Activated naive CD8-positive, alpha-beta T cell treated with anti-CD3 and anti-CD28 coated beads, Interleukin-2, amount 10 ng/mL, durations not matched to agents 7 days and 5 days (primary cell): ENCODE data around the gene ATP6AP2. TPM values are rescaled to one million over a fixed set of nuclear protein-coding genes. Genes with fewer than 3 reads are reported as not detected.
A peak's percentile ranks its signal among the peaks of the same experiment; 100 is the strongest.
"Not testable (repeated sequence)": the region's sequence is repeated elsewhere in the genome, so short reads cannot be mapped to it uniquely, and the experiment has no call there.

ENCODE experiments used
- ATAC-seq: fragments of 150-1000 bp; cut with Tn5 transposase; one replicate; pipeline ENCODE4 v1.10.0; 2021; ENCODE audit warnings: low read depth, moderate library complexity
- POLR2A ChIA-PET: fragments of 350-600 bp; sonication (Branson Sonifier 250); formaldehyde crosslinking; loops from one replicate; lab custom pipeline; 2021; ENCODE audit warnings: antibody characterized with exemption; lab: Charles Lee
- DNase-seq: peaks from one replicate; pipeline ENCODE4 v3.0.0; 2021
- H3K27ac Mint-ChIP-seq: one replicate; pipeline ENCODE4 v1.8.0; 2022; ENCODE audit warnings: mild to moderate bottlenecking, mixed read lengths
- H3K27me3 Mint-ChIP-seq: one replicate; pipeline ENCODE4 v1.8.0; 2022; ENCODE audit warnings: mild to moderate bottlenecking, moderate library complexity, mixed read lengths
- H3K36me3 Mint-ChIP-seq: one replicate; pipeline ENCODE4 v1.8.0; 2021; ENCODE audit warnings: mild to moderate bottlenecking, mixed read lengths
- H3K4me1 Mint-ChIP-seq: one replicate; pipeline ENCODE4 v1.8.0; 2021; ENCODE audit warnings: mixed read lengths
- H3K4me3 Mint-ChIP-seq: one replicate; pipeline ENCODE4 v1.8.0; 2022; ENCODE audit warnings: mild to moderate bottlenecking, moderate library complexity, mixed read lengths
- H3K9me3 Mint-ChIP-seq: one replicate; pipeline ENCODE4 v1.8.0; 2021; ENCODE audit warnings: mixed read lengths
- total RNA-seq, 2 experiments: library from RNA; stranded (reverse); gene quantifications; one replicate each; pipeline ENCODE4 v1.2.3, GENCODE V29; 2021

The ATP6AP2 gene
- total RNA-seq, 2 experiments from 2014 or later = 58.6 to 66.9 TPM

DNA sequence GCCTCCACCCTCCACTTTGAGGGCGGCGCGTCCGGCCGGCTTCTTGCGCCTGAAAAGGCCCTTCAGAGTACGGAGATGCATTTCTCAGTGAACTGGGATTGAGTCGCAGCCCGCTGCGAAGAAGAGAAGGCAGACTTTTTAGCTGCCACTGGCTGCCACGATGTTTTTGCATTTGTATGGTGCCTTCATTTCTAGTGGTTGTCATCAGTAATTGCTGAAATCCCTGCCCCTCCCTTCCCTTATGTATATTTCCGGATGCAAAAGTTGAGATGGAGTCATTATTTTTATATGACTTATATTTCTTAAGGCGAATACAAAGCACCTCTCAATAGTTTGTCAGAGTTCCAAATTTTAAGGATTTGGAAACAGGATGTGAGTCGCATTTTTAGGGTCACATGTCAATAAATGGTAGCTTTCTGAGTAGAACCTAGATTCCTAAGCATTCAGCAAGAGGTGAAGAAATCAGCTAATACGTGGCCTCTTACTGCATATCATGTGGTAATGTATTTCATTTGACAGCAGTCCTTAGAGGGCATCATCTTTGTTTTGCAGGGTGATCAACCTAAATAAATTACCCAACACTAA lies 658 bp downstream of the ATP6AP2 start:
- ATAC-seq = no peak
- DNase-seq = no peak
- Mint-ChIP-seq H3K4me3 (peak overlapping the region; percentile 77), H3K27ac (peak overlapping the region; percentile 64), H3K4me1 (peaks cover 23% of the 10 kb centered on the region), H3K36me3 (peaks cover 5% of the 10 kb centered on the region), H3K9me3 (no peaks in the 10 kb centered on the region), H3K27me3 (no peaks in the 10 kb centered on the region)
- POLR2A ChIA-PET = interaction anchor here (0.7 to 1.6 kb wide), 5 partner anchors 8 to 1775 kb away, joined by 3 to 8 read pairs (median 4); partner anchors contain the start of gene CXorf38

DNA sequence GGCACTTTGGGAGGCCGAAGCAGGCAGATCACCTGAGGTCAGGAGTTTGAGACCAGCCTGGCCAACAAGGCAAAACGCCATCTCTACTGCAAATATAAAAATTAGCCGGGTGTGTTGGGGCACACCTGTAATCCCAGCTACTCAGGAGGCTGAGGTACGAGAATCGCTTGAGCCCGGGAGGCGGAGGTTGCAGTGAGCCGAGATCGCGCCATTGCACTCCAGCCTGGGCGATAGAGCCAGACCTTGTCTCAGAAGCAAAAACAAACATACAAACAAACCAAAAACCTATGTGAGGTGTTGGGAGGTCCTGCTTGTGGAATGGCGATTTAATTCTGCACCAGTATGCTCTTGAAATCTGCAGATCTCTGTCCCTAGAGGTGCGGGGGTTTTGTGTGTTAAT lies 1.4 kb downstream of the ATP6AP2 start:
- Mint-ChIP-seq H3K4me1 (peaks cover 23% of the 10 kb centered on the region), H3K4me3 (peak overlapping the region; percentile 77)
- not testable (repeated sequence) for ATAC-seq, H3K9me3 Mint-ChIP-seq, H3K27me3 Mint-ChIP-seq, H3K27ac Mint-ChIP-seq, DNase-seq, H3K36me3 Mint-ChIP-seq
- POLR2A ChIA-PET = interaction anchor here (0.9 to 1.4 kb wide), 2 partner anchors 7 to 62 kb away, joined by 4 read pairs; no protein-coding TSS in a partner anchor

DNA sequence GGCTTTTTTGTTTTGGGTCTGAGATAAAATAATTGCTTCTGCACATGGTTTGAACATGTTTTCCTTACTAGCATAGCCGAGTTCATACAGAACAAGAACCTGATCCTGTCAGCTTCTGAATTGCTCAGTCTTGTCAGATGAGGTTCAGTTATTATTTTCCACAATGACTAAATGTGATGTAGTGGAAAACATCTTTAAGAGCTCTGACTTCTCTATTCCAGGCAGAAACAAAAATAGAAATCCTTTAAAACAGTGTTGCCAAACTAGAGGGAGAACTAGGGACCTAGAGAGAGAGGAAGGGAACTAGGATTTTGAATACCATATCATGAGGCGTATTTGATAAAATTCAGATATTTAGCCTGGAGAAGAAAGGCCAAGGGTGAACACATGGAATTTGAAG lies 2.0 kb downstream of the ATP6AP2 start:
- DNase-seq = no peak
- POLR2A ChIA-PET = no interaction called here
- Mint-ChIP-seq H3K4me3 (no peak overlapping the region), H3K27me3 (no peaks in the 10 kb centered on the region), H3K36me3 (peaks cover 5% of the 10 kb centered on the region), H3K4me1 (peaks cover 26% of the 10 kb centered on the region), H3K9me3 (no peaks in the 10 kb centered on the region), H3K27ac (no peak overlapping the region)
- no peak for ATAC-seq

DNA sequence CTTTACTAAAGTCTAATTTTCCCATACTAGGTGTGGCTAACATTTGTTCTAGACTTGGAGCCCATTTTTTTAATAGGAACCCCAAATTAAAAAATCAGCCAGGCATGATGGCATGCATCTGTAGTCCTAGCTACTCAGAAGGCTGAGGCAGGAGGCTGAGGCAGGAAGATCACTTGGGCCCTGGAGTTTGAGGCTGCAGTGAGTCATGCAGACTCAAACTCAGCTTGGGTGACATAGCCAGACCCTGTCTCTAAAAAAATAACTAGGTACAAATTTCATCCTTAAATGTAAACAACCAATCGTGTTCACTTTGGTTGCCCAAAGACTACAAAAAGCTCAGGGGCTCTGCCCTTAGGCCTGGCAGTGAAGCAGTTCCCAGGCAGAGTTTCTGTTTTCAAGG lies 6.9 kb downstream of the ATP6AP2 start:
- H3K27me3 Mint-ChIP-seq, H3K36me3 Mint-ChIP-seq, H3K9me3 Mint-ChIP-seq, DNase-seq, H3K27ac Mint-ChIP-seq, H3K4me3 Mint-ChIP-seq, POLR2A ChIA-PET: not testable (repeated sequence)
- H3K4me1 Mint-ChIP-seq = peaks cover 32% of the 10 kb centered on the region
- ATAC-seq = peak; percentile 23

DNA sequence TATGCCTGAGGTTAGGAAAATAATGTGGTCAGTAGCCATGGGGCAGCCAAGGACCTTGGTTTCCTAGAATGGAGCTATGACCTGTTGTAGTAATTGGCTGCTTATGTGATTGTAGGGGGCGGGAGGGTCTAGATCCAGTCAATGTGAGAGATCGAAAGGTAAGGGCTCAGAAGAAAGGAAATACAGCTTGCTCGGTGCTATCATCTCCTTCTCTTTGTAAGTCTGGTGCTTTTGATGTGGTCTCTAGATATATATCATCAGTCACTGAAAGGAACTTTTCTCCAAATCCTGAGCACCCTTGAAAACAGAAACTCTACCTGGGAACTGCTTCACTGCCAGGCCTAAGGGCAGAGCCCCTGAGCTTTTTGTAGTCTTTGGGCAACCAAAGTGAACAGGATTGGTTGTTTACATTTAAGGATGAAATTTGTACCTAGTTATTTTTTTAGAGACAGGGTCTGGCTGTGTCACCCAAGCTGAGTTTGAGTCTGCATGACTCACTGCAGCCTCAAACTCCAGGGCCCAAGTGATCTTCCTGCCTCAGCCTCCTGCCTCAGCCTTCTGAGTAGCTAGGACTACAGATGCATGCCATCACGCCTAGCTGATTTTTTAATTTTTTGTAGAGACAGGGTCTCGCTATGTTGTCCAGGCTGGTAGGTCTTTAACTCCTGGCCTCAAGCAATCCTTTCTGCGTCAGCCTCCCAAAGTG lies 9.0 kb downstream of the ATP6AP2 start:
- Mint-ChIP-seq H3K36me3 (peaks cover 10% of the 10 kb centered on the region), H3K27ac (peak overlapping the region; percentile 83), H3K4me1 (peaks cover 22% of the 10 kb centered on the region), H3K4me3 (peak overlapping the region; percentile 41)
- H3K27me3 Mint-ChIP-seq, DNase-seq, H3K9me3 Mint-ChIP-seq: not testable (repeated sequence)
- POLR2A ChIA-PET = interaction anchor here (0.7 to 1.2 kb wide), 3 partner anchors 8 to 54 kb away, joined by 3 to 5 read pairs (median 4); partner anchors contain the start of gene ATP6AP2
- peak; percentile 96 for ATAC-seq

DNA sequence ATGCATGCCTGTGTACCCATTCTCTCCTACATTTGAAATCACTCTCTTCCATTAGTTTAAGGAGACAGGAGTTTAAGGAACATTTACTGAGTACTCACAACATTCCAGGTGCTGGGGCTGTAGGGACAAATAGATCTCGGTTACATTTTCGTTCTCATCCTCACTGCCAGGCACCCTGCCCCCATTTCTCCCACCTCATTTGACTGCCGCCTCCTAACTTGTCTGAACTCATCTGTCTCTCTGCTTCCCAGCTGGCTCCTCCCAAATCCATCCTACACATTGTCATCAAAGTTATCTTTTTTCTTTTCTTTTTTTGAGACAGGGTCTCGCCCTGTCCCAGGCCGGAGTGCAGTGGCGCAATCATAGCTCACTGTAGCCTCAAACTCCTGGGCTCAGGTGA lies 22.7 kb downstream of the ATP6AP2 start:
- POLR2A ChIA-PET = no interaction called here
- DNase-seq (no peak), ATAC-seq (no peak)
- H3K4me3 Mint-ChIP-seq = no peak overlapping the region
- H3K36me3 Mint-ChIP-seq = peaks cover 16% of the 10 kb centered on the region
- H3K4me1 Mint-ChIP-seq = no peaks in the 10 kb centered on the region
- no peaks in the 10 kb centered on the region for H3K9me3 Mint-ChIP-seq
- no peaks in the 10 kb centered on the region for H3K27me3 Mint-ChIP-seq
- no peak overlapping the region for H3K27ac Mint-ChIP-seq

DNA sequence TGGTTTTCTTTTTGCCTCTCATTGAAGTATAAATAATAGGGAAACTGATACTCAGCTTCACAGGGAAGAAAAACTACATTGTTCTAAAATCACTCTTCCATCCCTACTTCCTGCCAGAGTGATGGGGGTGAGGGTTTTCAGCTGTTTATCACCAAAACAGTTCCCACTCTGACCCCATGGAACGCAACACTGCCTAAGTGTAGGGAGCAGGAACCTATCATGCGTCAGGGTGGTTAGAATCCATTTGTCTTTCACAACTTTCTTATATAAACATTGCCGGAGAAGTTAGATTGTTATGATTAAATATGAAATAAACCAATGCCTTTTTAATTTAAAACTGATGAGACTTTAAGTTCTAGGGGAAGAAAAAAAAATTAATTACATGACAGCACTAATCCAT lies 26.6 kb downstream of the ATP6AP2 start:
- Mint-ChIP-seq H3K27ac (no peak overlapping the region), H3K36me3 (peaks cover 4% of the 10 kb centered on the region), H3K9me3 (no peaks in the 10 kb centered on the region), H3K27me3 (no peaks in the 10 kb centered on the region), H3K4me3 (no peak overlapping the region), H3K4me1 (no peaks in the 10 kb centered on the region)
- ATAC-seq (no peak), DNase-seq (no peak)
- POLR2A ChIA-PET = no interaction called here

DNA sequence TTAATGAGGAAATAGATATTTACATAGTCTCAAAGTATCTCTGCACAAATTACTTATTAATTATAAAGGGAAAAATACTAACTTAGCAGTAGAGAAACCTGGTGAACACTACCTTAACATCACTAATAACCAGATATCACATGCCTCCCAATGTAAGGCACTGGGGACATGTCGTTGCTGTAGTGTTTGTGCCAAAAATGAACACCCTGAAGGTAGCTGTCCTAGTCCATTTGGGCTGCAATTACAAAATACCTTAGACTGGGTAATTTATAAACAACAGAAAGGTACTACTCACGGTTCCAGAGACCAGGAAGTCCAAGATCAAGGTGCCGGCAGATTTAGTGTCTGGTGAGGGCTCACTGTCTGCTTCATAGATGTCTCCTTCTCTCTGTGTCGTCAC lies 31.7 kb downstream of the ATP6AP2 start:
- Mint-ChIP-seq H3K4me3 (no peak overlapping the region), H3K9me3 (no peaks in the 10 kb centered on the region), H3K4me1 (no peaks in the 10 kb centered on the region), H3K27ac (no peak overlapping the region), H3K36me3 (no peaks in the 10 kb centered on the region), H3K27me3 (no peaks in the 10 kb centered on the region)
- no peak for DNase-seq
- no peak for ATAC-seq
- POLR2A ChIA-PET = no interaction called here

DNA sequence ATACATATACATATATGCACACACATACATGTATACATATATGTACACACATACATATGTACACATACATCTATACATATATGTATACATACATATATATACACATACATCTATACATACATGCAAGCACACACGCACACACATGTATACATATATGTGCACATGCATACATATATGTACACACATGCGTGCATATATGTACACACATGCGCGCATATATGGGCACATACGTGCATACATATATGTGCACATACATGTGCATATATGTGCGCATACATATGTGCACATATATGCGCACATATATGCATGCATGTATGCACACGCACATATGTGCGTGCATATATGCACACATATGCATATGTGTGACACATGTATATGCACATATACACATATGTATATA lies 35.2 kb downstream of the ATP6AP2 start:
- no peaks in the 10 kb centered on the region for H3K36me3 Mint-ChIP-seq

DNA sequence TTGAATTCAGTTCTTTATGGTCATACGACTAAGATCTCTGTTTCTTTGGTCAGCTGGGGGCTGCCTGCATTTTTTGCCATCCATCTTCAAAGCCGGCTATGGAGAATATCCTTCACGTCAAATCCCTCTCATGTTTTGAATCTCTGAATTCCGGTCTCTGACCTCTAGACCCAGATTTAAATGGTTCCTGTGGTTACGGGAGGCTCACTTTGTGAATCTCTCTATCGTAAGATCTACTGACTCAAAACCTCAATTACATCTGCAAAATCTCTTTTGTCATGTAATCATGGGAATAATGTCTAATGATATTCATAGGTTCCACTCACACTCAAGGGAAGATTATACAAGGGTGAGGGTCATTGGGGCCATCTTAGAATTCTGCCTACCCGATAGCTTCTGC lies 36.8 kb downstream of the ATP6AP2 start:
- Mint-ChIP-seq H3K4me1 (no peaks in the 10 kb centered on the region), H3K4me3 (no peak overlapping the region)
- POLR2A ChIA-PET = no interaction called here

More for the DNA sequence above, 35.2 kb downstream of the ATP6AP2 start:
- no peak overlapping the region for H3K4me3 Mint-ChIP-seq
- ATAC-seq = no peak
- POLR2A ChIA-PET = no interaction called here
- no peak for DNase-seq
- H3K9me3 Mint-ChIP-seq = no peaks in the 10 kb centered on the region
- no peak overlapping the region for H3K27ac Mint-ChIP-seq
- no peaks in the 10 kb centered on the region for H3K27me3 Mint-ChIP-seq
- H3K4me1 Mint-ChIP-seq = no peaks in the 10 kb centered on the region

DNA sequence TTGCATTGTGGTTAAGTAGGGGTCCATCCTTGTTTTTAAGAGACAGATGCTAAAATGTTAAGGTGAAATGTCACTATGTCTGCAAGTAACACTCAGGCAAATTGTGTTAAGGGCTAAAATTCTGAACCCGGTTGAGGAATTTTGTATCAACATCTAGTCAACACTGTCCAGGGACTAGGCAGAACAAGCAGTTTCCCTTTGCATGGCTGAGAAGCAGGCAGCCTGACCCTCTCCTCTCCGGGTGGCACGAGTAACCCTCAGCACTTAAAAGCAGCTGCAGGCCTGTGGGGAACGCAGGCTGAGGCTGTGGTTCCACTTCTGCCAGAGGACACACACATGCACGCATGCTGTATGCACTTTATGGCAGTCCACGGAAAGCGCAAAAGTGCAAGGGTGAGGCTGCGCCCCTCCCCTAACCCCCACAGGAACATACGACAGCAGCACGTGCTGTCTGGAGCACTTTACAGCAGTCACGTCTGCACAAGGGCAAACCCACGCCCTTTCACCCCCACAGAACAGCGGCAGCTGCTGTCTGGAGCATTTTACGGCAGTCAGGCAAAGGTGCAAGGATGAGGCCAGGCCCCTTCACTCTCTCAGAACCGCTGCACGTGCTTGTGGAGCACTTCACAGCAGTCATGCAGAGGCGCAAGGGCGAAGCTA lies 41.8 kb downstream of the ATP6AP2 start:
- POLR2A ChIA-PET = no interaction called here
- ATAC-seq (no peak), DNase-seq (no peak)
- Mint-ChIP-seq H3K4me1 (no peaks in the 10 kb centered on the region), H3K27me3 (no peaks in the 10 kb centered on the region), H3K9me3 (no peaks in the 10 kb centered on the region), H3K27ac (no peak overlapping the region), H3K36me3 (no peaks in the 10 kb centered on the region), H3K4me3 (no peak overlapping the region)

More for the DNA sequence above, 36.8 kb downstream of the ATP6AP2 start:
- ATAC-seq (no peak), DNase-seq (no peak)
- Mint-ChIP-seq H3K9me3 (no peaks in the 10 kb centered on the region), H3K27ac (no peak overlapping the region), H3K27me3 (no peaks in the 10 kb centered on the region), H3K36me3 (no peaks in the 10 kb centered on the region)

DNA sequence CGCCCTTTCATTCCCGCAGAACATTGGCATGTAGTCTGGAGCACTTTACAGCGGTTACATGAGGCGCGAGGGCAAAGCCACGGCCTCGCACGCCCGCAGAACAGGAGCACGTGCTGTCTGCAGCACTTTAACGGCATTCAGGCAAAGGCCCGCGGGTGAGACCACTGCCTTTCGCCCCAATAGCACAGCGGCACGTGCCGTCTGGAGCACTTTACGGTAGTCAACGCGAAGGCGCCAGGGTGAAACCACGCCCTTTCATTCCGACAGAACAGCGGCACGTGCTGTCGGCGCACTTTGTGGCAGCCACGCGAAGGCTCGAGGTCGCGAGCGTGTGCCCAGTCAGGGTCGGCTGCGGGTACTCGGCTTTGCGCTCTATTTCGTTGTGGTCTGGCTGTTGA lies 42.4 kb downstream of the ATP6AP2 start, which contains the start of gene MPC1L:
MPC1L (plus strand) TSS at position 290 of the 398 bp plus-strand sequence. CDS start 138 bp downstream, outside the sequence.
- no peak for DNase-seq
- POLR2A ChIA-PET = no interaction called here

DNA sequence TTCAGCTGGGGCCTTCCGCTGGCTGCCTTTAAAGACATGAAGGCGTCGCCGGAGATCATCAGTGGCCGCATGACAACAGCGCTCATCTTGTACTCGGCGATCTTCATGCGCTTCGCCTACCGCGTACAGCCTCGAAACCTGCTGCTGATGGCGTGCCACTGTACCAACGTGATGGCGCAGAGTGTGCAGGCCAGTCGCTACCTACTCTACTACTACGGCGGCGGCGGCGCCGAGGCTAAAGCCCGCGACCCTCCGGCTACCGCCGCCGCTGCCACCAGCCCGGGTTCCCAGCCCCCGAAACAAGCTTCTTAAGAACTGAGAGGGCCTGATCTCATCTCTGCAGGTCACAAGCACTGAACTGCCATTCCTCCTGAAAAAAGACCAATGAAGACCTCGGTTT lies 42.9 kb downstream of the ATP6AP2 start:
- no peaks in the 10 kb centered on the region for H3K9me3 Mint-ChIP-seq
- H3K4me3 Mint-ChIP-seq = no peak overlapping the region
- no peaks in the 10 kb centered on the region for H3K27me3 Mint-ChIP-seq
- no peak for ATAC-seq
- no peak overlapping the region for H3K27ac Mint-ChIP-seq
- no peaks in the 10 kb centered on the region for H3K4me1 Mint-ChIP-seq
- peaks cover 7% of the 10 kb centered on the region for H3K36me3 Mint-ChIP-seq
- POLR2A ChIA-PET = interaction anchor here (1.0 kb wide), 1 partner anchor 12 kb away, joined by 3 read pairs; no protein-coding TSS in a partner anchor
- DNase-seq = no peak

More for the DNA sequence above, 42.4 kb downstream of the ATP6AP2 start, which contains the start of gene MPC1L:
- H3K36me3 Mint-ChIP-seq = peaks cover 4% of the 10 kb centered on the region
- H3K9me3 Mint-ChIP-seq = no peaks in the 10 kb centered on the region
- H3K4me1 Mint-ChIP-seq = no peaks in the 10 kb centered on the region
- no peak within 1 kb of the TSS for H3K27ac Mint-ChIP-seq
- ATAC-seq = no peak
- no peaks in the 10 kb centered on the region for H3K27me3 Mint-ChIP-seq
- H3K4me3 Mint-ChIP-seq = no peak within 1 kb of the TSS
